GF-D8 (cell line): Measurements from ENCODE around the gene CDH12.

Experiments
- DNase-seq: peaks from one replicate; lab custom pipeline; 2025; lab: John Stamatoyannopoulos, UW

Gene CDH12

GRCh38 chr5:22764736-22765135 lies 88.4 kb downstream of the CDH12 start:
- DNase-seq, result no peak

GRCh38 chr5:22757776-22758175 lies 95.4 kb downstream of the CDH12 start:
- DNase-seq, result no peak

- no peak for DNase-seq
These were observed 99.0 kb downstream of the CDH12 start for GRCh38 chr5:22754155-22754554.

DNA sequence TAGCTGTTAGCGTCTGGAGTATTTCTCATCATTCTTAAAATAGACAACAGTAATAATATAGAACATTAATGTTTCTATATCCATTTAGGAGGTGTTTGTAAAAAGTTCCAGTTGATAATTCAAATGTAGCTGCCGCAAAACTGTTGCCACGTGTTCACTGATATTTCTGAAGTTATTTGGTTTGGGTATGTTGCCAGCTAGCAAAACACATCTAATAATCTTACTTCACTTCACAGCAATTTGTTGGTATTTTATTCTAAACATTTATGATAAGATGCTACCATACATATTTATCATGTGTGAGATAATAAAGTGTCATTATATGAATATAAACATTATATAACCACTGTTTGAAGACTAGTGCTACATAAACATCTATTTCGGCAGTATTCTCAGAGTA lies 101.6 kb downstream of the CDH12 start:
- DNase-seq, result no peak

- DNase-seq, result no peak
These were observed 116.6 kb downstream of the CDH12 start for GRCh38 chr5:22736443-22737003.

DNA sequence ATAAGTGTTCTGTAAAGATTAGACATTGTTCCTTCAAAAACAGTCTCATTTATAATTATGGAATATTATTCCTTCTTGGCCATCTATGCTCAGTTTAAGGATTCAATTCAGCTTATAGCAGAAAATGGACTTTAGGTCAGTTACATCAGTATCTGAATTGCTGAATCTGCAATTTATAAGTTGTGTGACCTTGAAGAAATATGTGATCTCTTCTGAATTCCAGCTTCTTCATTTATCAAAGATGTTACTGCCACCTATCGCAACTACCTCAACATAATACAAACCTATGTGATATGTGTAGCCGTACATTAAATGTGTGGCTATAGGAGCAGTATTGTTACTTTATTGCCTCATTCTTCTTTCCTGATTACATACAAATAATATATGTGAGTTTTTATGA lies 118.2 kb downstream of the CDH12 start:
- DNase-seq, result no peak

GRCh38 chr5:22728610-22729009 lies 124.5 kb downstream of the CDH12 start:
- DNase-seq, result no peak

DNA sequence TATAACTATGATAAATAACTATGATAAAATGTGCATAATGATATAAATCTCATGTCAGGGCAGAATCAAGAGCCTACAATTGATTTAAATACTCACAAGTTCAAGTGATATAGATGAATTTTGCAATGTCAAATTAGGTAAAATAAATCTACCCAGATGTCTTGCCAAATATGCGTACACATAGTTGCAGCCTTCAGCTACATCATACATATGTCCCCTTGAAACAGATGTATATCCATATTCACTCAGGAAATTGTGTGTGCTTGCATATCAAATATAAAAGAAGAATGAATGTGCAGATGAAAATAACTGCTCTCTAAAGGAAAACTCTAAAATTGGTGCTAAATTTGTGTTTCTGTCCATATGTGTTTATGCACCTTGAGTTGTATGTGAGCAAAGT lies 130.7 kb downstream of the CDH12 start:
- DNase-seq, result no peak

GRCh38 chr5:22722056-22722455 lies 131.1 kb downstream of the CDH12 start:
- DNase-seq, result no peak

DNA sequence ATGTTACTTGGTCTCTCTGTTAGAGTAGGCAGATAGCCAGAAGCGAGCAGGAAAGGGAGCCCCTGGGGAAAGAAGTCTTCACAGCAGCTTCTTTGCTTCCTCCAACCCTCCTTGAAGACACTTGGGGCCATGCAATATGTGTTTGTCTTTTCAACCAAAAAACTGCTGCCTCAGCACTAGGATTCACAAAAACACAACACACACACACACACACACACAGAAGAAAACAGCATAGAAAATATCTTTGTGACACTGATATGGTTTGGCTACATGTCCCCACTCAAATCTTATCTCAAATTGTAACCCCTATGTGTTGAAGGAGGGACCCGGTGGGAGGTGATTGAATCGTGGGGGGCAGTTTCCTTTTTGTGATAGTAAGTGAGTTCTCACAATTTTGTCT lies 133.3 kb downstream of the CDH12 start:
- DNase-seq, result no peak

- no peak for DNase-seq
These were observed 142.5 kb downstream of the CDH12 start for GRCh38 chr5:22710660-22711059.

- no peak for DNase-seq
These were observed 143.4 kb downstream of the CDH12 start for GRCh38 chr5:22709743-22710142.

DNA sequence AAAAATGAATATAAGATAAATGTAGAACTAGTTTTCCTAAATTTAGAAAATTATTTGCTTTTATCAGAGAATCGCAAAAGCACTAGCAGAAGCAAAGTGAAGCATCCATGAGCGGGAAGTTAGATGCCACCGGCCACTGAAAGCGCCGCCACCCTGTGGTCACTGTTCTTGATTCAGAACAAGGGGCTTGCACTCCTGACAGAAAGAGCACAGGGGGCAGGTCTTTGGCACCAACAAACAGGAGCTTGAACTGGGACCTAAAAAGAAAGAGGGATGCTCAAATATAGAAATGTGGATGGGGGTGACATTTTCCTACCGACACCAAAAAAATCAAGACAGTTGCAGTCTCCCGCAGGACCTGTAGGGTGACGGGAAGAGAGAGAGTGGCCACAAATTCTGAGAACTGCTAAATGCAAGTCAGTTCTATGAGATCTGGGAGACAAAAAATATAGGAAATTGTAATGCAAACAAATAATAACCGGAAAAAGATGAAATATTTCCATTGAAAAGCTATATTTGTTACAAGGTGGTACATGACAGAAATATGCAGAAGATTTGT lies 144.3 kb downstream of the CDH12 start:
- no peak for DNase-seq

- no peak for DNase-seq
These were observed 146.2 kb downstream of the CDH12 start for GRCh38 chr5:22706901-22707300.

- DNase-seq, result no peak
These were observed 153.8 kb downstream of the CDH12 start for GRCh38 chr5:22699319-22699718.

- no peak for DNase-seq
These were observed 160.0 kb downstream of the CDH12 start for GRCh38 chr5:22693121-22693520.

DNA sequence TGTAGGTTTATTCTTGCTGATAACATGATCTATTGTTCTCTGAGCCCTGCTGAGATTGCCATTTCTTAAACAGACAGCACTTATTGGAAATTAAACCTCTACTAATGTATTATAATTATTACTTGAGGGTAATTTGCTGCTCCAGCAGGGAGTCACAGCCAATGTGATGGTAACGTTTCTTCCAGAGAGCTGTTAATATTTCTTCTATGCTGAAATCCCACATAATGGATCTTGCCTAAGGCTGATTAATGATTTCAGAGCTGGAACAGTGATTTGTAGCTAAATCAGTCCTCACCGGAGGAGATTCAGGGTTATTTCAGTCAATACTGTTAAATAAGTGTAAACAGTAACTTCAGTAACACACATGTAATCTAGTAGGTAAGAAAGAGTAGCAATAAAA lies 170.1 kb downstream of the CDH12 start:
- no peak for DNase-seq

GRCh38 chr5:22678886-22679285 lies 174.3 kb downstream of the CDH12 start:
- no peak for DNase-seq

- DNase-seq, result no peak
These were observed 180.0 kb downstream of the CDH12 start for GRCh38 chr5:22673131-22673530.

GRCh38 chr5:22669345-22669744 lies 183.8 kb downstream of the CDH12 start:
- DNase-seq, result no peak

- no peak for DNase-seq
These were observed 187.3 kb downstream of the CDH12 start for GRCh38 chr5:22665801-22666200.

- DNase-seq, result no peak
These were observed 190.0 kb downstream of the CDH12 start for GRCh38 chr5:22663134-22663533.

DNA sequence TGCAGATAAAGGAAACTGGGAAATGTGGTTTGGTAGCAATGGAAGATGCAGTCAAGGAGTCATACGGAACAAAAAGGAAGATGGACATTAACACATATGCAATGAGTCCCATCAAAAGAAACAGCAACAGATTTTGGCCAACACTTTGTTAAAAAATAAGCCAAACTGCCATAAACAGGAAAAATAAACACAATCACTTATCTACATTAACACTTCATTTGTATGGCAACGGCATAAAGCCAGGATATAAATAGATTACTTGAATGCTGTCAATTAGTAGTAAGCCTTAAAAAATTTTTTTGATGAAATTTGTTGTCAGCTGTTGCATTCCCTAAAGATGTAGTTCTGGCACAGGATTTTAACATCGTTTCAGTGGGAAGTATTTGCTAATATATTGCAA lies 190.8 kb downstream of the CDH12 start:
- no peak for DNase-seq

- no peak for DNase-seq
These were observed 201.8 kb downstream of the CDH12 start for GRCh38 chr5:22651355-22651754.

DNA sequence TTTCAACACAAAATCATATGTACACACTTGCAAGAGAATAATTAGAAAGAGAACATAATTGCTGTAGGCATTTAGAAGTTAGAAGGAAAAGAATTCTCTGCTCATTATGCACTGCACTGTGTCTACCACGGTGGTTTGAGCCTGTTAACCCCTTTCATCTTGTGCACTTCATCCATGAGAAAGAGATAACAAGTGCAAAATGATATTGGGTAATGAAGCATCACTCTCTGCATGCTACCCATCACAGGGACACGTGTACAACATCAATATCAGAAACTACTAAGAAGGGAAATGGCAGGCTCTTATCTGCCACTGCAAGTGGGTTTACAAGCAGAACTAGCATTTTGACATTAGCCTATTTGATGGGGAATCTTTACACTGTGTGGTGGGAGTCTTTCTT lies 202.6 kb downstream of the CDH12 start:
- no peak for DNase-seq
